OCI-LY7 (cell line): ENCODE results near the gene WDR18. TPM values are rescaled to one million over a fixed set of nuclear protein-coding genes. Genes with fewer than 3 reads are reported as not detected.
A peak's percentile ranks its signal among the peaks of the same experiment; 100 is the strongest.

Experiments
- BruUV-seq: library from RNA; stranded (reverse); fragments of 400-500 nt; replicated peaks from 2 replicates; lab custom pipeline; 2021; lab: Mats Ljungman, UMichigan
- CTCF ChIA-PET: fragments of 300-600 bp; sonication (Branson Sonifier 250); formaldehyde crosslinking; loops from one replicate; lab custom pipeline; 2022; ENCODE audit warnings: antibody characterized with exemption; ENCODE audit not compliant: unreplicated experiment; lab: Charles Lee
- POLR2A ChIA-PET: fragments of 300-600 bp; sonication (Branson Sonifier 250); formaldehyde crosslinking; loops from one replicate; lab custom pipeline; 2022; ENCODE audit warnings: antibody characterized with exemption; lab: Charles Lee
- DNase-seq: peaks from one replicate; pipeline ENCODE4 v3.0.0-alpha.2; 2015; ENCODE audit warnings: low spot score
- H2AFZ ChIP-seq: fragments of 200-600 bp; sonication (generic), shearing (Covaris generic); 2 replicates; pipeline ENCODE4 v1.6.1; 2014; ENCODE audit warnings: mild to moderate bottlenecking, antibody characterized with exemption, low read length, moderate library complexity
- H3K27ac ChIP-seq: fragments of 200-600 bp; sonication (generic); 2 replicates; pipeline ENCODE4 v1.5.1; 2014; ENCODE audit warnings: mixed run types, low read depth, mild to moderate bottlenecking, moderate library complexity, low read length, inconsistent platforms; ENCODE audit not compliant: poor library complexity, severe bottlenecking
- H3K36me3 ChIP-seq: fragments of 200-600 bp; sonication (generic); 2 replicates; pipeline ENCODE4 v1.6.1; 2014; ENCODE audit warnings: mild to moderate bottlenecking, antibody characterized with exemption, low read length, moderate library complexity, mixed read lengths; ENCODE audit not compliant: insufficient read depth
- H3K4me1 ChIP-seq: fragments of 200-600 bp; sonication (generic); 2 replicates; pipeline ENCODE4 v1.5.1; 2014; ENCODE audit warnings: mild to moderate bottlenecking, low read length; ENCODE audit not compliant: insufficient read depth, poor library complexity, severe bottlenecking
- H3K4me2 ChIP-seq: fragments of 200-600 bp; sonication (generic); 2 replicates; pipeline ENCODE4 v1.6.1; 2014; ENCODE audit warnings: mild to moderate bottlenecking, low read length
- H3K4me3 ChIP-seq: fragments of 200-600 bp; sonication (generic); 2 replicates; pipeline ENCODE4 v1.5.1; 2014; ENCODE audit warnings: mild to moderate bottlenecking, low read depth, low read length; ENCODE audit not compliant: poor library complexity, severe bottlenecking
- H3K79me2 ChIP-seq: fragments of 200-600 bp; sonication (generic); 2 replicates; pipeline ENCODE4 v1.6.1; 2016; ENCODE audit warnings: low read depth, mild to moderate bottlenecking, low read length, moderate library complexity, mixed read lengths; ENCODE audit not compliant: insufficient read depth
- H3K9me2 ChIP-seq: fragments of 200-600 bp; sonication (generic); 2 replicates; pipeline ENCODE4 v1.6.1; 2016; ENCODE audit warnings: mild to moderate bottlenecking, low read length, mixed read lengths; ENCODE audit not compliant: insufficient read depth
- H3K9me3 ChIP-seq: fragments of 200-600 bp; sonication (generic); 2 replicates; pipeline ENCODE4 v1.6.1; 2014; ENCODE audit warnings: mild to moderate bottlenecking, mixed run types, low read length, mixed read lengths
- H4K20me1 ChIP-seq: fragments of 200-600 bp; sonication (generic); 2 replicates; pipeline ENCODE4 v1.6.1; 2014; ENCODE audit warnings: mild to moderate bottlenecking, antibody characterized with exemption, low read length, moderate library complexity, mixed read lengths; ENCODE audit not compliant: insufficient read depth
- CTCF ChIP-seq: fragments of 200-600 bp; sonication (generic); conservative IDR thresholded peaks from 2 replicates; pipeline ENCODE4 v1.5.1; 2014; ENCODE audit warnings: mild to moderate bottlenecking, antibody characterized with exemption, low read length, moderate library complexity, mixed read lengths
- EZH2phosphoT487 ChIP-seq: fragments of 200-600 bp; sonication (generic); IDR thresholded peaks from 2 replicates; pipeline ENCODE4 v1.6.1; 2018; ENCODE audit warnings: low read depth, borderline replicate concordance, mild to moderate bottlenecking, mixed run types, antibody characterized with exemption, low read length, moderate library complexity, mixed read lengths
- intact Hi-C: fragments of 100-400 bp; cut with micrococcal nuclease; formaldehyde crosslinking; loops from one replicate; pipeline ENCODE4 v1.10.0; 2022; ENCODE audit not compliant: unreplicated experiment
- total RNA-seq, 2 experiments: library from RNA; depleted of rRNA in 1 of 2; stranded (reverse); fragments of >200 nt in 1 of 2; shearing (Covaris generic) in 1 of 2; gene quantifications; 2 replicates each; pipeline ENCODE4 v1.2.3, GENCODE V29; 2014 to 2022

Gene WDR18
- total RNA-seq, 2 experiments from 2014 or later: 51.4 to 74.7 TPM

- Histone ChIP-seq H3K79me2 (no peaks in the 10 kb centered on the region), H3K27ac (no peak overlapping the region), H3K36me3 (no peaks in the 10 kb centered on the region), H3K4me3 (no peak overlapping the region), H3K4me2 (no peak overlapping the region), H2AFZ (no peak overlapping the region), H3K9me3 (no peaks in the 10 kb centered on the region), H3K4me1 (peaks cover 29% of the 10 kb centered on the region), H4K20me1 (no peaks in the 10 kb centered on the region), H3K9me2 (no peaks in the 10 kb centered on the region)
- intact Hi-C loops: no loop called here
- POLR2A ChIA-PET: no interaction called here
- no peak for DNase-seq
- TF ChIP-seq EZH2phosphoT487 (no peak), CTCF (no peak)
- BruUV-seq: no TSS peak
- CTCF ChIA-PET: no interaction called here
Observed at GRCh38 chr19:954272-954671, 29.9 kb upstream of the WDR18 start.

DNA sequence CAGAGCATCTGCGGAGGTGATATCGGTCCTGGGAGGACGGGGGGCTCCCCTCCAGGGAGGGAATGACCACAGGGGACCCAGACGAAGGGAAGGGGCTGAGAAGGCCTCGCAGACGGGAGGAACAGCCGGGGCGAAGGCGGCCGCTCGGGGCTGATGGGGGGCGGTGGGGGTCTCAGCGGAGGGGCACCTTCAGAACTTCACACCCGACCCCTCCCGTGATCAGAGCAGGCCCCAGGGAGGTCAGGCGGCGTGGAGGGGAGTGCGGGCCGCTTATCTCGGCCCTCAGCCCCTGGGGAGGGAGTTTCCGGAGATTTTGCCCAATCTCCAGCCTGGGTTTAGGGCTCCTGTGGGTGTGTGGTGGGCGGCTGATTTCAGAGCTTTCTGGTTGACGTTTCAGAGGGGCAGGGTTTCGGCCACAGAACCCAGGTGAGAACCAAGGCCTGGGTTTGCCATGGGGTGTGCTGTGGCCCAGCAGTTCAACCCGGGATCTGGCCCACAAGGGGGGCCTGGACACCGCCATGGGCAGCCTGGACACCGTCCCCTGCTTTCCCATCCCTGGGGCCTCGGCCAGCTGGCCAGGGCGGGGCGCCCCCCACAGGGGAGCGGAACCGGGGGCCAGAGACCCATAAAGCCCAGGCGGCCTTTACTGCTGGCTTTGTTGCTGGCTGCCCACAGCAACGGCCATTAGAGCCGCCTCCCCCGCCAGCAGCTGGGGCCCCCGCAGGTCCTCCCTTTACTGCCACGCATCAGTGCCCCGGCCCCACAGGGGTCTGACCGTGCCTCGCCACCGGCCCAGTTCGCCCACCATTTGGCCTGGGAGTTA is 29.3 kb upstream of the WDR18 start:
- POLR2A ChIA-PET: no interaction called here
- 0 out of 2 replicates have a peak overlapping the region, but pooled peaks have one; percentile 7 for H3K4me2 ChIP-seq

More for the DNA sequence above, 29.3 kb upstream of the WDR18 start:
- Histone ChIP-seq H3K9me3 (no peaks in the 10 kb centered on the region), H4K20me1 (no peaks in the 10 kb centered on the region), H3K4me1 (peaks cover 24% of the 10 kb centered on the region), H3K4me3 (no peak overlapping the region), H3K79me2 (no peaks in the 10 kb centered on the region), H3K36me3 (no peaks in the 10 kb centered on the region), H3K9me2 (no peaks in the 10 kb centered on the region), H3K27ac (no peak overlapping the region), H2AFZ (no peak overlapping the region)
- no peak for TF ChIP-seq EZH2phosphoT487
- no peak for TF ChIP-seq CTCF
- no TSS peak for BruUV-seq
- CTCF ChIA-PET: no interaction called here
- intact Hi-C loops: no loop called here
- DNase-seq: no peak
